UCSD-AML1 (cell line): ENCODE data around the gene CCDC102A.
"Not testable (repeated sequence)": the region's sequence is repeated elsewhere in the genome, so short reads cannot be mapped to it uniquely, and the experiment has no call there.

Source experiments
- DNase-seq: peaks from one replicate; lab custom pipeline; 2025; ENCODE audit not compliant: unreplicated experiment; lab: John Stamatoyannopoulos, UW

Gene CCDC102A

GRCh38 chr16:57503366-57503765, 33.0 kb downstream of the CCDC102A start:
- DNase-seq, result no peak

GRCh38 chr16:57502048-57502775, 34.2 kb downstream of the CCDC102A start:
- no peak for DNase-seq

DNA sequence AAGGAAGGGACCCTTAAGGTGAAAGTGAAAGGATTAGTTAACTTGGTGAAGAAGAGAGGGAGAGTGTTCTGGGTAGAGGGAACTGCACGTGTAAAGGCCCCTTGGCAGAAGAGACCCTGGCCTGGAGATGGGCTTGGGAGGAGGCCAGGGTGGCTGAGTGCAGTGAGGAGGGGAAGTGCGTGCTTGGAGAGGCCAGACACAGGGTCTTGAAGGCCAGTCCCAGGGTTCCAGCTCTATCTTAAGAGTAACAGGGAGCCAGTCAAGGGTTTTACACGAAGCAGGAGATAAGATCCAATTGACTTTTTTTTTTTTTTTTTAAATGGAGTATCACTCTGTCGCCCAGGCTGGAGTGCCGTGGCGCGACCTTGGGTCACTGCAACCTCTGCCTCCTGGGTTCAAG, 34.9 kb downstream of the CCDC102A start:
- no peak for DNase-seq

- DNase-seq, result peak; percentile 40
These were observed 35.7 kb downstream of the CCDC102A start for GRCh38 chr16:57500578-57501111.

- DNase-seq, result not testable (repeated sequence)
These were observed 36.4 kb downstream of the CCDC102A start for GRCh38 chr16:57499941-57500340.

DNA sequence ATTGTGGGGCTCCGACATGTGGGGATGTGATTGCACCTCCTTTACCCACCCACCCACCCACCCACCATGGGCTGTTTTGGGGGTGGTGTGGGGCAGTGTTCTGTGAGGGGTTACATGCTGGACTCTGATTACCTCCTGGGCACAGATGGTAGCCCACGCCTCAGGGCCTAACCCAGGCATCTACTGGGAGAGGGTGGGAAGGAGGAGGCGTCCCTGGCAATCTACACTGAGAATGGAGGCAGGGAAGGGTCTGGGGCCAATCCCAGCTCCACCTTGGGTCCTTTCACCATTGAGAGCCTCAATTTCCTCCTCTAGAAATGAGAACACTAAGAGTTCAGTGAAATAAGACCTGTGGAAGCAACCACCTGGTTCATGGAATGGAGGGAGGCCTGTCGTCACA, 38.3 kb downstream of the CCDC102A start:
- DNase-seq, result no peak

DNA sequence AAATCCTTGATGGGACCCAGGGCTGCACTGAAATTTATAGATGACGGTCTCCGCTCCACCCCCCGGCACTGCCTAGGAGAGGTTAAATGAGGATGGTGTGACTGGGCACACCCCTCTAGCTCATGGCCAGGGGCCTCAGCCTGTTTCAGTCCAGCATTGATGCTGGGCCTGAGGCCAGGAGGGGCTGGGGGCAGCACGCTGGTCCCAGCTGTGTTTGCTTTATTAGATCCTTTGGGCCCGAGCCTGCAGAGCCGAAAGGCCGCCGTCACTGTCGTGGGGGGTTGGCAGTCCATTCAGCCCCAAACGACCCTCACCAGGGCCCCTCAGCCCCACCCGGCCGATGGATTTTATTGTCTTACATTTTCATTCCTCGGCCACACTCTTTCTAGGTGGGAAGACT, 39.2 kb downstream of the CCDC102A start:
- DNase-seq, result no peak

DNA sequence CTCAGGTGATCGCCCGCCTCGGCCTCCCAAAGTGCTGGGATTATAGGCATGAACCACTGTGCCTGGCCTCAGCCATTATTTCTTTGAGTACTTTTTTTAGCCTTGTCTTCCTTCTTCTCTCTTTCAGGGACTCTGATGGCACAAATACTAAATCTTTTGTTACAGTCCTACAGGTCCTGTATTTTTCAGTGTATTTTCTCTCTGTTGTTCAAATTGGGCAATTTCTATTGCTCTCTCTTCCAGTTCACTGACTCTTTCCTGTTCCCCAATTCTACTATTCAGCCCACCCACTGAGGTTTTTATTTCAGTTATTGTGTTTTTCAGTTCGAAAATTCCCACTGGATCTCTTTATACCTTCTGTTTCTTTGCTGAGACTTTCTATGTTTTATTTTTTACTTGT, 42.6 kb downstream of the CCDC102A start:
- no peak for DNase-seq

- no peak for DNase-seq
These were observed 47.1 kb downstream of the CCDC102A start for GRCh38 chr16:57489229-57489628.

GRCh38 chr16:57486858-57487834, 49.2 kb downstream of the CCDC102A start:
- no peak for DNase-seq

GRCh38 chr16:57485916-57486857, 50.2 kb downstream of the CCDC102A start, which contains the start of gene DOK4:
Gene DOK4 (minus strand): TSS chr16:57486493. CDS start chr16:57479507, 6,986 bp downstream.
- DNase-seq, result peak; percentile 79

- no peak for DNase-seq
These were observed 51.1 kb downstream of the CCDC102A start for GRCh38 chr16:57485091-57485915.

GRCh38 chr16:57484515-57485005, 51.8 kb downstream of the CCDC102A start:
- DNase-seq, result no peak

GRCh38 chr16:57483725-57484514, 52.5 kb downstream of the CCDC102A start:
- no peak for DNase-seq

GRCh38 chr16:57482845-57483545, 53.4 kb downstream of the CCDC102A start:
- no peak for DNase-seq

DNA sequence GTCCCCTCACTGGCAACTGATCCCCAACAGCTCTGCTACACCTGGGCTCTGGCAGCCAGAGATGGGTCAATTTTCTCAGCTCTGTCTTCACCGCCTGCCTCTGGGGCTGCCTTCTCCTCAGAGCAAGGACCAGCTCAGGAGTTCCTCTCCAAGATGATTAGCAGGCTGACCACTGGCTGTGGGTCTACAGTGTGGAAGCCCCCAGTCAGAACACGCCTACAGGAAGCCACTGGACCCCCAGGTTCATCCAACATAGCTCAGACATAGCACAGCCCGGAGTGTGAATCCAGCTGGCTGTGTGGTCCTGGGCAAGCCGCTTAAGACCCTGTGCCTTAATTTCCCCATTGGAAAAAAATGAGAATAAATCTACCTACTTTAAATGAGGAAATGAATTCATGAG, 55.0 kb downstream of the CCDC102A start:
- no peak for DNase-seq

DNA sequence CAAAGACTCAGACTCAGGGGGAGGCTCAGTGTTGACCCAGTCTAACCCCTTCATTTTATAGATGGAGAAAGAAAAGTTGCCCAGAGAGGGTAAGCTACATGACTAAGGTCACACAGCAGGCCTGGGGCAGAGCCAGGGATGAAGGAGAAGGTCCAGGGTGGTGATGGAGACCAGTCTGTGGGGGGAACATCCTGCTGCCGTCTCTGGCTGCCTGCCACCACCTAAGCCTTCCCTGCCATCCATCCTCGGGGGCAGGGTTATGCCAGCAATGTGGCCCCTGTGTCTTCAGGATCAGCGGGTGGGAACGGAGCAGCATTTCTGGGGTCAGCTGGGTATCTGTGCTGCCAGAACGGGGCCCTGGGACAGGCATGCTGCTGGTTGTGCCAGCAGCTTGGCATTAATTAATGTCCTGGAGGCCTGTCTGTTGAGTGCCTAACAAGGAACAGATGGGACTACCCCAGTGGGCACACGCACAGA, 55.6 kb downstream of the CCDC102A start:
- DNase-seq, result no peak
